Kidney (tissue), 14 donors: Measurements from ENCODE around the gene LRRC27. TPM values are rescaled to one million over a fixed set of nuclear protein-coding genes. Genes with fewer than 3 reads are reported as not detected.
"Not testable (repeated sequence)": the region's sequence is repeated elsewhere in the genome, so short reads cannot be mapped to it uniquely, and the experiment has no call there.

ENCODE experiments used
- DNase-seq, 5 donors: peaks; one replicate each; pipeline ENCODE4 v3.0.0-alpha.2; 2013 to 2020
- FAIRE-seq: peaks from 2 replicates; lab custom pipeline; 2012; peaks lifted over from hg19 to GRCh38; lab: Jason Lieb, UNC
- H3K27ac ChIP-seq, 2 donors: one replicate each; pipeline ENCODE4 v1.7.0; 2013; ENCODE audit warnings: low read depth in 2 of 2, low read length in 2 of 2, inconsistent platforms in 1 of 2
- H3K27me3 ChIP-seq: one replicate; pipeline ENCODE4 v1.7.1; 2013; ENCODE audit warnings: low read length, inconsistent platforms; ENCODE audit not compliant: control insufficient read depth, insufficient read depth
- H3K36me3 ChIP-seq, 3 donors: one replicate each; pipeline versions ENCODE4 v1.7.0 to v1.7.1; 2013; ENCODE audit warnings: low read length in 3 of 3, control low read depth in 1 of 3, inconsistent platforms in 1 of 3; ENCODE audit not compliant: insufficient read depth in 3 of 3, control insufficient read depth in 2 of 3
- H3K4me1 ChIP-seq, 3 donors: one replicate each; pipeline versions ENCODE4 v1.7.0 to v1.7.1; 2013; ENCODE audit warnings: low read length in 3 of 3, inconsistent platforms in 1 of 3, low read depth in 1 of 3; ENCODE audit not compliant: control insufficient read depth in 2 of 3, insufficient read depth in 2 of 3
- H3K4me3 ChIP-seq, 3 donors: one replicate each; pipeline versions ENCODE4 v1.7.0 to v1.8.1; 2013; ENCODE audit warnings: low read length in 3 of 3, control low read depth in 1 of 3, inconsistent platforms in 1 of 3
- H3K9ac ChIP-seq, 3 donors: one replicate each; pipeline versions ENCODE4 v1.7.0 to v1.7.1; 2013; ENCODE audit warnings: low read length in 3 of 3, control low read depth in 1 of 3, inconsistent platforms in 1 of 3
- H3K9me3 ChIP-seq, 3 donors: one replicate each; pipeline versions ENCODE4 v1.7.0 to v1.7.1; 2013; ENCODE audit warnings: low read length in 3 of 3, control low read depth in 1 of 3, inconsistent platforms in 1 of 3; ENCODE audit not compliant: control insufficient read depth in 2 of 3, insufficient read depth in 1 of 3
- intact Hi-C: fragments of 100-400 bp; cut with DNase I; formaldehyde crosslinking; loops from one replicate; pipeline ENCODE4 v1.11.1; 2022
- polyA plus RNA-seq: library from polyadenylated mRNA; stranded (reverse); fragments of 350-450 nt; fragmentation: Illumina TruSeq; extraction: RNeasy Lipid Tissue Mini Kit (QIAGEN cat#74804); gene quantifications from one replicate; pipeline ENCODE4 v1.2.3, GENCODE V29; 2014; ENCODE audit warnings: low read depth, low replicate concordance; ENCODE audit not compliant: insufficient read depth
- total RNA-seq: library from RNA; stranded (reverse); fragmentation: NEBNext Ultra II Directional; extraction: Animal tissue kit (Norgen Biotek cat#: 25700); gene quantifications from one replicate; pipeline ENCODE4 v1.2.1, GENCODE V29; 2021
- TF ChIP-seq, protein P1 (sequence below): IDR thresholded peaks from 3 replicates; pipeline ENCODE4 v1.5.1; 2012; ENCODE audit warnings: mild to moderate bottlenecking, moderate library complexity, borderline replicate concordance; ENCODE audit not compliant: insufficient read depth; ENCODE audit errors: extremely low read depth
- donor health status: control.
- donor health status: control.
- donor health status: control.
- donor health status: control.
- donor health status: control.
- donor health status: DM: yes; HTN: yes; CAD: no.
- donor health status: Normal renal cell carcinoma (clear cell type).

LRRC27 gene
- total and polyA plus RNA-seq, 2 donors from 2014 or later, result 14.4 to 14.6 TPM

DNA sequence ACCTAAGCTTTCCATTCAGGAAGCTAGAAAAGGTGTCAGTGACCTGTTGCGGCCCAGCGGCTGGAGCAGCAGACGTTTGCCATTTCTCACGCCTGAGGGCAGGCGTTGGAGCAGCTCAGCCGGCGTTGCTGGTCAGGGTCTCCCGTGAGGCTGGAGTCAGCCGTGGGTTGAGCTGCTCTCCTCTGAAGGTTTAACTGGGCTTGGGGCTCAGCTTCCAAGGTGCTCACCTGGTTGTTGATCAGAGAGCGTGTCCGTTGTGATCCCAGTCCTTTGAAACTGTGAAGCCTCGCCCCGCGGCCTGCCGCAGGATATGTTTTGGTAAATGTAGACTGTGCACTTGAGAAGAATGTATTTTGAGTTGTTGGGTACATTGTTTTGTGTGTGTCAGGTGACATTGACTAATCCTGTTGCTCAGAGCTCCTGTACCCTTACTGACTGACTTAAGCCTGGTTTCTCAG is 44.4 kb downstream of the LRRC27 start:
- Histone ChIP-seq H3K9ac (no peak overlapping the region), H3K4me1 (no peaks in the 10 kb centered on the region), H3K4me3 (no peak overlapping the region), H3K36me3 (no peaks in the 10 kb centered on the region), H3K27ac (no peak overlapping the region), H3K27me3 (no peaks in the 10 kb centered on the region), H3K9me3 (no peaks in the 10 kb centered on the region)
- FAIRE-seq, result no peak
- peak in 2 of 5 donors; percentile 28 to 42 for DNase-seq
- intact Hi-C loops, result no loop called here
- TF ChIP-seq, protein P1, sequence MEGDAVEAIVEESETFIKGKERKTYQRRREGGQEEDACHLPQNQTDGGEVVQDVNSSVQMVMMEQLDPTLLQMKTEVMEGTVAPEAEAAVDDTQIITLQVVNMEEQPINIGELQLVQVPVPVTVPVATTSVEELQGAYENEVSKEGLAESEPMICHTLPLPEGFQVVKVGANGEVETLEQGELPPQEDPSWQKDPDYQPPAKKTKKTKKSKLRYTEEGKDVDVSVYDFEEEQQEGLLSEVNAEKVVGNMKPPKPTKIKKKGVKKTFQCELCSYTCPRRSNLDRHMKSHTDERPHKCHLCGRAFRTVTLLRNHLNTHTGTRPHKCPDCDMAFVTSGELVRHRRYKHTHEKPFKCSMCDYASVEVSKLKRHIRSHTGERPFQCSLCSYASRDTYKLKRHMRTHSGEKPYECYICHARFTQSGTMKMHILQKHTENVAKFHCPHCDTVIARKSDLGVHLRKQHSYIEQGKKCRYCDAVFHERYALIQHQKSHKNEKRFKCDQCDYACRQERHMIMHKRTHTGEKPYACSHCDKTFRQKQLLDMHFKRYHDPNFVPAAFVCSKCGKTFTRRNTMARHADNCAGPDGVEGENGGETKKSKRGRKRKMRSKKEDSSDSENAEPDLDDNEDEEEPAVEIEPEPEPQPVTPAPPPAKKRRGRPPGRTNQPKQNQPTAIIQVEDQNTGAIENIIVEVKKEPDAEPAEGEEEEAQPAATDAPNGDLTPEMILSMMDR, result no peak

DNA sequence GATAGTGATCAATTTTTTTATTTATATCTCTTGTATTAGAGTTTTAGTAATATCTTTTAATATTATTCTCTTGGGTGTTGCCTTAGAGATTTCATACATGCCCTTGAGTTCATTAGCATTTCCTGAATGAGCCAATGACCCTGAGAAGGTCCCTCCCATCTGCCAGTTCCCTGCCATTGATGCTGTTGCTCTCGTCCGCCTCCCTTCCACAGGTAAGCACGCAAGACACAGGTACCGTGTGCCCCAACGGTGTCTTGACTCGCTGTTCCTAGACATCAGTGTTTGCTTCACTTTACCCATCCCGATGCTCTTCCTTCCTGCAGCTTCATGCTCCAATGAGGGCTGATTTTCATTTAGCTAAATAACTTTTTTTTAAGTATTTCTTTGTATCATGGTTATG is 45.3 kb downstream of the LRRC27 start:
- H3K4me1 ChIP-seq, result no peaks in the 10 kb centered on the region
- no peak overlapping the region for H3K27ac ChIP-seq
- H3K36me3 ChIP-seq, result no peaks in the 10 kb centered on the region
- no peaks in the 10 kb centered on the region for H3K9me3 ChIP-seq
- FAIRE-seq, result no peak
- DNase-seq, result peak in 1 of 5 donors; percentile 31
- H3K9ac ChIP-seq, result no peak overlapping the region
- TF ChIP-seq, protein P1, result no peak
- no peaks in the 10 kb centered on the region for H3K27me3 ChIP-seq
- no peak overlapping the region for H3K4me3 ChIP-seq
- intact Hi-C loops, result no loop called here

DNA sequence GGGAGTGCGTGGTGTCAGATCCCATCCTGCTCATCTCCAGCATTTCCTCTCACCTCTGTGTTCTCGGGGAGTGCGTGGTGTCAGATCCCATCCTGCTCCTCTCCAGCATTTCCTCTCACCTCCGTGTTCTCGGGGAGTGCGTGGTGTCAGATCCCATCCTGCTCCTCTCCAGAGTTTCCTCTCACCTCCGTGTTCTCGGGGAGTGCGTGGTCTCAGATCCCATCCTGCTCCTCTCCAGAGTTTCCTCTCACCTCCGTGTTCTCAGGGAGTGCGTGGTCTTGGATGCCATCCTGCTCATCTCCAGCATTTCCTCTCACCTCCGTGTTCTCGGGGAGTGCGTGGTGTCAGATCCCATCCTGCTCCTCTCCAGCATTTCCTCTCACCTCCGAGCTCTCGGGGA is 47.0 kb downstream of the LRRC27 start:
- H3K9me3 ChIP-seq, intact Hi-C loops, H3K27ac ChIP-seq, DNase-seq, H3K27me3 ChIP-seq, H3K36me3 ChIP-seq, FAIRE-seq, H3K9ac ChIP-seq, H3K4me3 ChIP-seq, H3K4me1 ChIP-seq: not testable (repeated sequence)

DNA sequence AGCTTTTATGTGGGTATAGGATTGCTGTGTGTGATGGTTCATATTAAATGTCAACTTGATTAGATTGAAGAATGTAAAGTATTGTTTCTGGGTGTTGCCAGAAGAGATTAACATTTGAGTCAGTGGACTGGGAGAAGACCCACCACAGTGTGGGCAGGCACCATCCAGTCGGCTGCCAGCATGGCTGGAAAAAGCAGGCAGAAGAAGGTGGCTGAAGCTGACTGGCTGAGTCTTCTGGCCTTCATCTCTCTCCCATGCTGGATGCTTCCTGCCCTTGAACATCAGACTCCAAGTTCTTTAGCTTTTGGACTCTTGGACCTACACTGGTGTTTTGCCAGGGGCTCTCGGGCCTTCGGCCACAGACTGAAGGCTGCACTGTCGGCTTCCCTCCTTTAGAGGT is 49.0 kb downstream of the LRRC27 start:
- H3K27ac ChIP-seq, H3K4me1 ChIP-seq, H3K9ac ChIP-seq, H3K9me3 ChIP-seq, H3K4me3 ChIP-seq, FAIRE-seq, H3K27me3 ChIP-seq, H3K36me3 ChIP-seq: not testable (repeated sequence)
- DNase-seq, result peak in 1 of 5 donors; percentile 26
- intact Hi-C loops, result loop anchor here (5.0 kb wide), 1 partner anchor 76 kb away; no protein-coding TSS in a partner anchor
